ENCODE data around the gene ILF2.
"Not testable (repeated sequence)": the region's sequence is repeated elsewhere in the genome, so short reads cannot be mapped to it uniquely, and the experiment has no call there.

The ILF2 gene

DNA sequence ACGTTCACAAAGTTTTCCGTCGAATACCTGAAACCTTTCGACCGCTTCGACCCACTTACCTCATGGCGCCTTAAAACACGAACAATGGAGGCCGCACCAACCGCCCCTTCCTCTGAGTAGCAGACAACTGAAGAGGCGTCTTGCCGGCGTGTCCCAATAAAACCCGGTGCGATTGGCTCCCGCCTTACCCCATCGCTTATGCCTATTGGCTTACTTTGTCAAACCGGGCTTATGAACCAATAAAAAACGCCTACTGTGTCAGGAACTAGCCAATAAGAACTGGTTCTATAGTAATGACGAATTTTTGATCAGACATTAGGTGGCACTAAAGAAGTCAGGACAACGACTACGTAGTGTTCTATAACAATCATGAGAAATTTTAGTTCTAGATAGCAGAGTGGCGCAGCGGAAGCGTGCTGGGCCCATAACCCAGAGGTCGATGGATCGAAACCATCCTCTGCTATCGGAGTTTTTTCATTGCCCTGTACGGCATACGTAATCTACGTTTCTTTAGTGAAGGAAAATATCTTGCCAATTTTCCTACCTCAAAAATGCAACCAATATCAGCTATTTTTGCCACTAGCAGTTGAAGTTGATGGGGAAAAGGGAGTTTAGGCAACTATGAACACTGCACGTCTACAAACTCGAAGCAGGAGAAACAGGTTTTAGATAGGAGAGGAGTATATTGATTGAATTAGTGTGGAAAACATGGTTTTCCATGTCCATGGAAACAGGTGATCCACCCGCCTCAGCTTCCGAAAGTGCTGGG is at the start of gene ILF2:
TSS of gene ILF2 (minus strand) at position 135 of the 769 bp plus-strand sequence. CDS start at position 64, 71 bp downstream.
- peak; percentile 54 to 98 (median 89) for DNase-seq

DNA sequence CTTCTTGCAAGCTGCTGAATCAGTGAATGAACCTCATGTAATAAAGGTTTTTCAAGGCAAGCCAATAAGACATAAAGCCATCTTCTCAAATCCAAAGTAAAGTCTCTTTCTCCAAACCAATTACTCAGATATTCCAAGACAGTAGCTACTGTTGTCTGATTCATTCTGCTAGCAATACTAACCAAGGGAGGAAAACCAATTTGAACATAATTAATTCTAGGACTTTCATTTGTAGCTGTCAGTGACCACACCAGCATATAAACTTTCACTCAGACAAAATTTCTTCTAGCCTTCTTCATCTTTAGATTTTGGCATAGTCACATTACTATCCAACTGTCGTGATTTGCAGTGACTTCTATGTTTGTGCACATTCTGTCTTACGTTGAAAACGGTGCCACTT is 46.5 kb upstream of the ILF2 start:
- no peak for DNase-seq

DNA sequence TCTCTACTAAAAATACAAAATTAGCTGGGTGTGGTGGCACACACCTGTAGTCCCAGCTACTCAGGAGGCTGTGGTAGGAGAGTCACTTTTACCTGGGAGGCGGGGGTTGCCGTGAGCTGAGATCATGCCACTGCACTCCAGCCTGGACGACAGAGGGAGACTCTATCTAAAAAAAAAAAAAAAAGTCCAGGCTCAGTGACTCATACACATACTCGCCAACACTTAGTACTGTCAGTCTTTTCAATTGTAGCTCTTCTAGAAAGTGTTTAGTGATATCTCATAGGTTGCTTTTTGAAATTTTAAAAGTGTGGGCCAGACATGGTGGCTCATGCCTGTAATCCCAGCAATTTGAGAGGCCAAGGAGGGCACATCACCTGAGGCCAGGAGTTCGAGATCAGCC is 45.4 kb upstream of the ILF2 start:
- DNase-seq: not testable (repeated sequence)

DNA sequence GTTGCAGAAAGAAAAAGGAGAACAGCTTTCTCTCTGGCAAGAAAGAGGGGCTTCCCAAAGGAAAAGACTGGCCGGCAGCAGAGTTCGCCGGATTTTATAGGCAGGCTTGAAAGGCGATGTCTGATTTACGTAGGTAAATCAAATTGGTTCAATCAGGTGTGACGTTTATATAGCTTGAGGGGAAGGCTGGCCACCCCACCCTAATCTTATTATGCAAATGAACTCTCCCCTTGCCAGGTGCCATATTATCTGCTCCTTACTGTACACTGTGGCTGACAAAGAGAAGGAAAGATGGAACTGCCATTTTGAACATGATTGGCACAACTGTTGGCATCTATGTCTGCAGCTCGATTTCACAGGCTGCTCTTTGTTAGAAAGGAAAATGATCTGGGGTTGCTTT is 40.2 kb upstream of the ILF2 start:
- DNase-seq: no peak

DNA sequence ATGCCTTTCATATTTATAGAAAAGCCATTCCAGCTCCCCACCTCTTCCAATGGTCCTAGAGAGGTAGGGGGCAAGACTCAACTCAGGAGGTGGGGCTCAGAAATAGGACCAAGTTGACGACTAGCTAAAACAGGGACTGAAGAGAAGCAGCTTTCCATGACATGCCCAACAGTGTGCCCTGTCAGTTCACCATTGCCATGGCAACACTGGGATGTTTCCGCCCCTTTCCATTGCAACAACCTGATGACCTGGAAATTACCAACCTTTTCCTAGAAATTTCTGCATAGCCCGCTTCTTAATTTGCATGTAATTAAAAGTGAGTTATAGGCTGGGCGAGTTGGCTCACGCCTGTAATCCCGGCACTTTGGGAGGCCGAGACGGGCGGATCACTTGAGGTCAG is 34.7 kb upstream of the ILF2 start:
- no peak for DNase-seq

DNA sequence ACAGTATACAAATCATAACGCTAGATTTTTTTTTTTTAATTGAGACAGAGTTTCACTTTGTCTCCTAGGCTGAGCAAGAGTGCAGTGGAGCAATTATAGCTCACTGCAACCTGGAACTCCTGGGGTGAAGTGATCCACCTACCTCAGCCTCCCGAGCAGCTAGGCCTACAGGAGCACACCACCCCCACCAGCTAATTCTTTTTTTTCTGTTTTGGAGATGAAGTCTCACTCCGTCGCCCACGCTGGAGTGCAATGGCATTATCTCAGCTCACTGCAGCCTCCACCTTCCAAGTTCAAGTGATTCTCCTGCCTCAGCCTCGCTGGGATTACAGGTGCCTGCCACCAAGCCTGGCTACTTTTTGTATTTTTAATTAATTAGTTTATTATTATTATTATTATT is 29.0 kb upstream of the ILF2 start:
- no peak for DNase-seq

DNA sequence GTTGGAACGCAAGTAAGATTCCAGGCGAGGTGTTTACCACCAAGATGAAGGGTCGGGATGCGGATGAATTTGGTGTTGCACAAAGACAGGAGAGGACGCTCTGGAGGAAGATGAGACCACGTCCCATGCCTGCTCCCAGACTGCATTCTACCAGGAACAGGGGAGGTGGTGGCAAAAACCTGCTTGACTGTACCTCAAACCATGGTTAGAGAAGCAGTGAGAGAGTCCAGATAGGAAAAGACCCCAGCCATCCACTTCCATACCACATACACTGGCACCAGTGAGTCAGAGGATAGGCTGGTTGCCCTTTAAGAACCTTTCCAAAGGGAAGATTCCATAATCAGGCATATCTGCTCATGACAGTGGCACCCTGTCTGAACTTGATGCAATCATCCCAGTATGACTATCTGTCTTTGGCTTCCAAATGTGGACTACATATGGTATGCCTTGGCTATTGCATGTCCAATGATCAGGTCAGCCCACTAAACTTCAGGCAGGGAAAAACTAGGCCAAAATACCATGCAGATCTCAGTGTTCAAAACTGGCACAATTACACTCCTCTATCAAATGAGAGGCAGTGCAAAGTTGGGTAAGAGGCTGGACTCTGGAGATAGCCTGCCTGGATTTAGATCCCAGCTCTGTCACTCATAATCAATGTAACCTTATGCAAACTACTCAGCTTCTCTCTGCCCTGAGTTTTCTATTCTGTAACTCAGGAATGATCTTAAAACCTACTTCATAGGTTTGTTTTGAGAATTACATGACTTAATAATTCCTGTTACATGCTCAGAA is 28.3 kb upstream of the ILF2 start:
- no peak for DNase-seq

DNA sequence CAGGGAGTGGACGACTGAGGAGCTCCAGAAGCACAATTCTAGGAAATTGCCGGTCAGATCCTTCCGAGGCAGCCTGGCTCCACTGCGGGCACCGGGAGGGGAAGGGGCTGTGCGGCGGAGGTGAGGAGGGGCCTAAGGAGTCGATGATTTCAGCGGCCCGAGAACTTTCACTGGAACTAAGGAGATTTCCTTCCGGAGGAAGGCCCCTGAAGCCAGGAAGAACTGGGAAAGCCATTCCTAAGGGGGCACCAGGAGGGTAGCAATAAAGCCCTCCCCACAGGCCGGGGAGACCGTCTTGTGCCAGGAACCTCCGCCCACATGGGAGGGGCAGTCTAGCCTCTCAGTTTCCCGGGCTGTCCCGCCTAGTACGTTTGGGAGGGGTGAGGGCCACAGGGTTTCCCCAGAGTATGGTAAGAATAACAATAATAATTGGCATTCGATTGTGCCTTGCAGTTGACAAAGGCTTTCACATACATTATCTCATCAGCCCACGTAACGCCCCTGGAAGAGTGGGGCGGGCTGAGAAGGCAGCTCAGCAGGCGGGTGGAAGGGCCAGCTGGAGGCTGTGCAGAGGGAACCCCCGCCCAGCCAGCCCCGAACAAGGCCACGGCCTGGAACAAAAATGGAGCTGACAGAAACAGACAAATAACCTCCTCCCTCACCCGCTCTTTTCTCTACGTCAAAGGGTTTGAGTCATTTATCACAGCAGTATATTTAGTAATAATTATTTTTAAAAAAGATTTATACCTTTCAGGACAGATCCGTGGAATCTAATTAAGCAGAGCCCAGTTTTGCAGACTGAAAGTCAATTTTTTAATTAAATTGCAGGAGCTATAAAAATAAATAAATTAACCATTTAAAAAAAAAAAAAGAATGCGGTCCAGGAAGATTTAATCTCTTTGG is 27.5 kb upstream of the ILF2 start:
- DNase-seq: peak in 5 of 51 donors; percentile 3 to 39 (median 14)

DNA sequence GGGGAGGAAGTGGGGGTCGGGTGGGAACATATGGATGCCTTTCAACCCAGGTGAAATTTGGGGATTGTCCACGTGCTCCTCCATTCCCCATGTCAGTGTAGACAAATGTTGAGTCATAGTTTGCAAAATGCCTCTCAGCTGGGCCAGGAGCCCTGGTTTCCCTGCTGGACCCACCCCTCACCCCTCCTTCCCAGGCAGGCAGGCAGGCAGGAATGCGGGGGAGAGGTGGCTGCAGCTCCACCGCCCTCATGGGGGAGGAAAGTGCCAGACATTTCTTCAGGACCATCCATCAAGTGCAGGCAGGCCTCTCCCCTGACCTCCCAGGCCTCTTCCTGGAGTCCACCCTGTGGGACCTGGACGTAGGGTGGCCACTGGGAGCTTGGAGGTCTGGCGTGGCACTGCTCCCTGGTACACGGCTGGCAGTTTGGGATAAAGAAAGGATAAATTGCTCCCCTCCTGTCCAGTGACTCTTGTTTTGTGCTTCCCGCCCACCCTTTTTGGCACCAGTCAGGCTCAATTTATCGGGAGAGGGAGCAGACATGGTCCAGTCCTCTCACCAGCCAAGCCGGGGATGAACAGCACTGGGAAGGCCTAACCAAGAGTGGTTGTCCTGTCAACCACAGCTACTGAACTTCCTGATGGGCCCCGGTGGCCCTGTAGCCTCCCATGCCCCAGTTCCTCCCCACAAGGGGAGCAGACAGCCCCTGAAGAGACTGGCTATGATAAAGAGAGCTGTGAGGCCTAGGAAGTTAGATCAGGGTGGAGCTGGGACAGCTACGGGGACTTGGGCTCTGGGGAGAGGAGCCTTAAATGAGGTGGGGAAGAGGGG is 26.6 kb upstream of the ILF2 start:
- DNase-seq: no peak

DNA sequence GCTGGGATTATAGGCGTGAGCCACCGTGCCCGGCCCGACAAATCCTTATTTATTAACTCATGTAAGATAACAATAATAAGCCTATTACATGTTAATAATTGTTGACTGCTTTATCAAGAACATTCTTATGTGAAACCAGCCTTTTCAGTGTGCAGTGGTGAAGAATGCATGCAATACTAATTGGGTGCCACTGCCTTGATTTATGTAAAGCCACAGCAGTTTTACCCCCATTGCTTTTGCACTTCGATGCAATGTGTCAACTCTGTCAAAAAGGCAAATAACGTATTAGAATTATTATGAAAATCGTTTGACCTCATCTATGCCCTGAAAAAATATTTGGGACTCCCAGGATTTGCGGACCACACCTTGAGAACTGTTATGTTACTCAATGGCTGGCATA is 25.9 kb upstream of the ILF2 start:
- no peak for DNase-seq

DNA sequence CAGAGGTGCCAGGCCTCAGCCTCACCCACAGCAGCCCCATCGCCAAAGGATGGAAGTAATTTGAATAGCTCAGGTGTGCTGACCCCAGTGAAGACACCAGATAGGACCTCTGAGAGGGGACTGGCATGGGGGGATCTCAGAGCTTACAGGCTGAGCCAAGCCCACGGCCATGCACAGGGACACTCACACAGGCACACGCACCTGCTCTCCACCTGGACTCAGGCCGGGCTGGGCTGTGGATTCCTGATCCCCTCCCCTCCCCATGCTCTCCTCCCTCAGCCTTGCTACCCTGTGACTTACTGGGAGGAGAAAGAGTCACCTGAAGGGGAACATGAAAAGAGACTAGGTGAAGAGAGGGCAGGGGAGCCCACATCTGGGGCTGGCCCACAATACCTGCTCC is 22.7 kb upstream of the ILF2 start:
- DNase-seq: no peak

DNA sequence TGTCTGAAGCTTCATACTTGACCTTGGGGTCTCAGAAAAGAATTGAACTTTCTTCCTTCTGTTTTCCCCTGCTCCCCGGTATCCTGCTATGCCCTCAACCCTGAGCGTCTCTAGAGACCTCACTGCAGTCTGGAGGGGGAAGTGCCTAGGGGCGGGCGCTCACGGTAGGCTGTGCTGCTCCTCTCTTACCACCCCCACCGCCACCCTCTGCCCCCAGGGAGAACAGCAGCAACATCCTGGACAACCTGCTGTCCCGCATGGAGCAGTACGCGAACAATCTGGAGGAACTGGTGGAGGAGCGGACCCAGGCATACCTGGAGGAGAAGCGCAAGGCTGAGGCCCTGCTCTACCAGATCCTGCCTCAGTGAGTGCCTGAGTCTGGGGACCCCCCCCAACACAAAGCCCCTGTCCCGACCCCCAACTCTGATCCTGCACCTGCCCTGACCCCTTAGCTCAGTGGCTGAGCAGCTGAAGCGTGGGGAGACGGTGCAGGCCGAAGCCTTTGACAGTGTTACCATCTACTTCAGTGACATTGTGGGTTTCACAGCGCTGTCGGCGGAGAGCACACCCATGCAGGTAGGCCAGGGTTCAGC is 18.0 kb upstream of the ILF2 start:
- no peak for DNase-seq

DNA sequence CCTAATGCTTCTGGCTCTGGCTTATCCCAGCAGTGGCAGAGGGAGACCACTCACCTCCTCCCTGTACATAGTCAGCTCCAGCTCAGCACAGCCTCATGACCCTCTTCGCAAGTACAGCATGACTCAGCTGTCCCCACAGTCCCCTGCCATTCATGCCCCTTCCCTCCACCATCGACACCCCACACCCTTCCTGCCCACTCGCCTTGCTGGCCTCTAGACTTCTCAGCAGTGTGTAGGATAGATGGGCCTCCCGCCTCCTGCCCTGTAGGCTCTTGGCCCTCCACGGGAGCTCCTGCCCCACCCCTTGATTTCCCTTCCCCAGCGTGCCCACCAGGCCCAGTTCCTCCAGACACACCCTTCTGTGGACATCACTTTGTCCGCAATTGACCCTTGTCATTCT is 17.5 kb upstream of the ILF2 start:
- no peak for DNase-seq

DNA sequence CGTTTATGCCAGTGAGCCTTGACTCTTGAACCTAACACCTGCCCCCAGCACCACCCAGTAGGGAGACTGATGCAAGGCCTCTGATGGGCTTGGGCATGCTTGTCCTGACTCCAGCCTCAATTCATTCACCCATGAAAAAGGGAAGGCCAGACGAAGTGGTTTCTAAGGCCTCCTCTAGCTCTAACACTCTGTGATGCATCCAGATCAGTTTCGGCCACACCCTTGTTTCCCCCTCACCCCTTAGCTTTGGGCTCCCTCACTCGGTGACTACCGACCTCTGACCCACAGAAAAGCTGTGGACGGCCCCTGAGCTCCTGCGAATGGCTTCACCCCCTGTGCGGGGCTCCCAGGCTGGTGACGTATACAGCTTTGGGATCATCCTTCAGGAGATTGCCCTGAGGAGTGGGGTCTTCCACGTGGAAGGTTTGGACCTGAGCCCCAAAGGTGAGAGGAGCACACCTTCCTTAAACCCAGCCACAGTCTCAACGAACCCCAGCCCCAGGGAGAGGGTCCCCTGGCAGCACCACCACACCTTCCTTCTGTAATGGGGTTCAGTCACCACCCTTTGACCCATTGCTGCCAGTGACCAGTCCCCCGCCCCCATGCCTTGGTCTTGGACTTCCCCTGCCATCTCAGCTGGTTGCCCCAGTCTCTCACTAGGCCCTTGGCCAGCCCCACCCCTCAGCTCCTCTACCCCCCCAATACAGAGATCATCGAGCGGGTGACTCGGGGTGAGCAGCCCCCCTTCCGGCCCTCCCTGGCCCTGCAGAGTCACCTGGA is 16.7 kb upstream of the ILF2 start:
- DNase-seq: no peak

DNA sequence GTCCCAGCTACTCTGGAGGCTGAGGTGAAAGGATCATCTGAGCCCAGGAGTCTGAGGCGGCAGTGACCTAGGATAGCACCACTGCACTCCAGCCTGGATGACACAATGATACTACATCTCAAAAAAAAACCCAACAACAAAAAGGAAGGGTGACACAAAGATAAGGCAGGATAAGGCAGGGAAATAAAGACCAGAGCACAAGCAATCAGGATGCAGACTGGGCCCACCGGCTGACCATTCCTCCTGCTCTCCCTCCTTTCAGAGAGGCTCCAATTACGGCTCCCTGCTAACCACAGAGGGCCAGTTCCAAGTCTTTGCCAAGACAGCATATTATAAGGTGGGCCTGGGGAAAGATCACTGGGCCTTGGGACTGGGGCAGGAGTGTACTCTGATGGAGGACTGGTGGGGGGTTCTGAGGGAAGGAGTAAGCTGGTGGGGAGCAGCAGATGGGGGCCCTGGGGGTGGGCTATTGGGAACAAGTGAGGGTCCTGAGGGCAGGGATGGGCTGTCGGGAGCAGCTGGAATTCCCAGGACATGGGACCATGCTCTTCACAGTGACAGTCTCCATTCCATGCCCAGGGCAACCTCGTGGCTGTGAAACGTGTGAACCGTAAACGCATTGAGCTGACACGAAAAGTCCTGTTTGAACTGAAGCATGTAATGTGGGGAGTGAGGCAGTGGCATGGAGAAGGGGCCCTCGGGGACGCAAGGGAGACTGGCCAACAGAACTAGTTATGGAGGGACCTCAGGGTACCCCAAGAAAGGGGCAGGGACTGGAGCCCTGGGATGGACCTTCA is 14.9 kb upstream of the ILF2 start:
- DNase-seq: no peak

DNA sequence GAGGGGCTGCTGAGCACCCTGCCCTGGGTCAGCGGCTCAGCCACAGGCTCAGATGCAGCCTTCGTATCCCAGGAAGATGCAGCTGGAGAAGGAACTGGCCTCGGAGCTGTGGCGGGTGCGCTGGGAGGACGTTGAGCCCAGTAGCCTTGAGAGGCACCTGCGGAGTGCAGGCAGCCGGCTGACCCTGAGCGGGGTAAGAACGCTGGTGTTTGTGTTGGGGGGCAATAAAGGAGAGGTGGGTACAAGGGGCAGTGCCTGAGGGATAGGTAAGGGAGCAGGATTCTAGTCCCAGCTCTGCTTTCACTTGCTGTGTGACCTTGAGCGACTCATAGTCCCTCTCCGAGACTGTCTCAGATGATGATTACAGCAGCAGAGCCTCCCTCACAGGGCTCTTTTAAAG is 14.1 kb upstream of the ILF2 start:
- DNase-seq: no peak

DNA sequence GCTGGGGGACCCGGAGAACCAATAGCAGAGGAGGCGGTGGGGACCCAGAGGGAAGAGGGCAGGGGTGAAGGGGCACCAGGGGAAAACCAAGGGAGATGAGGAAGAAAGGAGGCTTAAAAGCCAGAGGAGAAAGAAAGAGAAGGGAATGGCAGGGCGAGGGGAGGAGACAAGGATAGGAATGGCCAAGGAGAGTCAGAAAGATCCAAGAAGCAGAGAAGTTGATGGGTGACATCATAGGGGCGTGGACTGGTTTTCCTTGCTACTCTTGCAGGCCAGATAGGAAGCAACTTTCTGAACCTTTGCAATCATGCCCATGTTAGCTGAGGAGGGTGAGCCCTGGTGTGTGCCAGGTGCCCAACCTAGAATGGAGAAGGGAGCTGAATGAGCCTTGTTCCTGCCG is 13.1 kb upstream of the ILF2 start:
- no peak for DNase-seq

DNA sequence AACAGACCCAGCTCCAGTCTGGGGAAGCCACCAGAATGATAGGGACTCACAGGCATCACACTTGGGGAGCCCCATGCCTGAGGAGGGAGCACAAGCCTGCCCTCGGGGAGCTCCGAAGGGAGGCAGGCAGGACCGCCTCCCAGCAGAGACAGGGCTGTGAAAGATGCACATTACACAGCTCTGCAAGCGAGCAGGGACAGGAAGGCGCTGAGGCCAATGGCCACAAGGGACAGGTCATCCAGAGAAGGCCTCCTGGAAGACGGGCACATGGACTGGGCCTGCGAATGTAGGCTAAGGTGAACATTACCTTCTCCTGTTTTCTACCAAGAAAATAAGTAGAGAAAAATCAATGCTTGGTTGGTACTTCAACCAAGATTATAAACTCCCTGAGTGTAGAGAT is 11.9 kb upstream of the ILF2 start:
- no peak for DNase-seq

DNA sequence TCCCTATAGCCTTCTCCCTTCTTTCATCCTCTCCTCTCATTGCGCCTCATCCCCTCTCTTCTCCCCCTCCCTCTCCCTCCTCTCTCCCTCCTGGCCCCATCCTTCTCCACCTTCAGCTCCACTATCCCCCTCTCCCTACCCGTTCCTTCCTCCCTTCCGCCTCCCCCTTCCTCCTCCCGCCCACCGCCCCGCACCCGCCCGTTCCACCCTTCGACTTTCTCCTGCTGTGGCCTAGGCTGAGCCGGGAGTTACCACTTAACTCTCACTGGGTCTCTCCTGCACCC is 9.3 kb upstream of the ILF2 start:
- DNase-seq: no peak

Measured in hypothalamus (tissue), 51 donors.